HL-60 (cell line): ENCODE results near the gene MYPN.

Experiments used
- GABPA ChIP-seq: IDR thresholded peaks from 2 replicates; pipeline ENCODE4 v1.6.1; 2012; ENCODE audit warnings: low read depth
- POLR2AphosphoS5 ChIP-seq: IDR thresholded peaks from 2 replicates; pipeline ENCODE4 v1.6.1; 2012; ENCODE audit warnings: low read depth
- TF ChIP-seq, protein P1 (sequence below): IDR thresholded peaks from one replicate; pipeline ENCODE4 v1.5.1; 2011; ENCODE audit warnings: low read length, control low read depth, inconsistent platforms; ENCODE audit not compliant: insufficient read depth

DNA sequence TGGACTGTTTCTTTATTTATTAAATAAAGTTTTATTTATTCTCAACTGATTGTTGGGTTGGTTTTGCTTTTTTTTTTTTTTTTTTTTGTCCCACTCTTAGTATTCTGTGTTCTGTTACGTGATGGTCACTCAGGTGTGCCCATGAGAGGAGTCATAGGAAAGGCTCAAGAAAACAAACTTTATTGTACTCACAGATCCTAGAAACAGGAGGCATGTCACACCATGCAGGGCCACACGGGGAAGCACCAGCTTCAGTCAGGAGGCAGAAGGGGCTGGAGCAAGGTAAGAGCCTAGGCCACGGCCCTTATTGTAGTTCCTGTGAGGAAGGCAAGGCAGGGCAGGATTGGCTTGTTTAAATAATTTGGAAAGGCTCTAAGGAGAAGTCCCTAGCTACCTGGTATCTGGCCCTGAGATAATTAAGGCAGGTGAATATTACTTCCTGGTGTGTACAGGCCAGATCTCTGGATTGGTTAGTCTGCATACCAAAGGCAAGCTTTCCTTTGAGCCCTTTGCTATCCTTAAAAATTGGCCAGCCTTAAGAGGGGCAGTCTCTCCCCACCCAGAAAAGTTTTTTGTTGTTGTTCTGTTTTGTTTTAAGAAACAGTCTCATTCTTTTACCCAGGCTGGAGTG lies 114.4 kb downstream of the MYPN start:
- TF ChIP-seq POLR2AphosphoS5 (no peak), GABPA (no peak)
- TF ChIP-seq, protein P1, sequence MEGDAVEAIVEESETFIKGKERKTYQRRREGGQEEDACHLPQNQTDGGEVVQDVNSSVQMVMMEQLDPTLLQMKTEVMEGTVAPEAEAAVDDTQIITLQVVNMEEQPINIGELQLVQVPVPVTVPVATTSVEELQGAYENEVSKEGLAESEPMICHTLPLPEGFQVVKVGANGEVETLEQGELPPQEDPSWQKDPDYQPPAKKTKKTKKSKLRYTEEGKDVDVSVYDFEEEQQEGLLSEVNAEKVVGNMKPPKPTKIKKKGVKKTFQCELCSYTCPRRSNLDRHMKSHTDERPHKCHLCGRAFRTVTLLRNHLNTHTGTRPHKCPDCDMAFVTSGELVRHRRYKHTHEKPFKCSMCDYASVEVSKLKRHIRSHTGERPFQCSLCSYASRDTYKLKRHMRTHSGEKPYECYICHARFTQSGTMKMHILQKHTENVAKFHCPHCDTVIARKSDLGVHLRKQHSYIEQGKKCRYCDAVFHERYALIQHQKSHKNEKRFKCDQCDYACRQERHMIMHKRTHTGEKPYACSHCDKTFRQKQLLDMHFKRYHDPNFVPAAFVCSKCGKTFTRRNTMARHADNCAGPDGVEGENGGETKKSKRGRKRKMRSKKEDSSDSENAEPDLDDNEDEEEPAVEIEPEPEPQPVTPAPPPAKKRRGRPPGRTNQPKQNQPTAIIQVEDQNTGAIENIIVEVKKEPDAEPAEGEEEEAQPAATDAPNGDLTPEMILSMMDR, result no peak
